ENCODE data around the gene SAMD8.

Gene SAMD8

GRCh38 chr10:75084834-75085384 is 26.5 kb upstream of the SAMD8 start:
- DNase-seq (ENCODE audit: low read depth) = no peak
- no peak overlapping the region for H3K4me3 ChIP-seq (ENCODE audit: low read depth, low read length)
- no peak for TF ChIP-seq CTCF (IDR thresholded peaks at IDR 0.05; ENCODE audit: low read depth, low read length, missing control alignments)

GRCh38 chr10:75086278-75086934 is 25.1 kb upstream of the SAMD8 start:
- DNase-seq (ENCODE audit: low read depth) = no peak
- no peak overlapping the region for H3K4me3 ChIP-seq (ENCODE audit: low read depth, low read length)
- TF ChIP-seq CTCF (IDR thresholded peaks at IDR 0.05; ENCODE audit: low read depth, low read length, missing control alignments) = no peak

GRCh38 chr10:75088640-75089039 is 22.8 kb upstream of the SAMD8 start:
- no peak for TF ChIP-seq CTCF (IDR thresholded peaks at IDR 0.05; ENCODE audit: low read depth, low read length, missing control alignments)
- no peak for DNase-seq (ENCODE audit: low read depth)
- H3K4me3 ChIP-seq (ENCODE audit: low read depth, low read length) = no peak overlapping the region

- H3K4me3 ChIP-seq (ENCODE audit: low read depth, low read length) = no peak overlapping the region
- DNase-seq (ENCODE audit: low read depth) = no peak
- no peak for TF ChIP-seq CTCF (IDR thresholded peaks at IDR 0.05; ENCODE audit: low read depth, low read length, missing control alignments)
Measured at GRCh38 chr10:75089634-75090033, 21.8 kb upstream of the SAMD8 start.

- no peak overlapping the region for H3K4me3 ChIP-seq (ENCODE audit: low read depth, low read length)
- no peak for DNase-seq (ENCODE audit: low read depth)
- TF ChIP-seq CTCF (IDR thresholded peaks at IDR 0.05; ENCODE audit: low read depth, low read length, missing control alignments) = no peak
Measured at GRCh38 chr10:75091146-75091545, 20.3 kb upstream of the SAMD8 start.

- no peak for DNase-seq (ENCODE audit: low read depth)
- no peak overlapping the region for H3K4me3 ChIP-seq (ENCODE audit: low read depth, low read length)
- no peak for TF ChIP-seq CTCF (IDR thresholded peaks at IDR 0.05; ENCODE audit: low read depth, low read length, missing control alignments)
Measured at GRCh38 chr10:75094465-75094864, 17.0 kb upstream of the SAMD8 start.

- no peak for TF ChIP-seq CTCF (IDR thresholded peaks at IDR 0.05; ENCODE audit: low read depth, low read length, missing control alignments)
- no peak for DNase-seq (ENCODE audit: low read depth)
Measured at GRCh38 chr10:75095631-75096030, 15.8 kb upstream of the SAMD8 start.

More at GRCh38 chr10:75095631-75096030, 15.8 kb upstream of the SAMD8 start:
- H3K4me3 ChIP-seq (ENCODE audit: low read depth, low read length) = no peak overlapping the region
